Trophoblast cell (in vitro differentiated cells and primary cell): ENCODE data around the gene CAPN10.

ENCODE experiments used
- DNase-seq, 2 donors: peaks; one replicate each; pipeline ENCODE4 v3.0.0-alpha.2; 2016
- H2AFZ ChIP-seq: 2 replicates; pipeline ENCODE4 v1.6.1; 2013; ENCODE audit warnings: low read length, moderate library complexity, mild to moderate bottlenecking; ENCODE audit not compliant: insufficient read depth, poor library complexity
- H2AK5ac ChIP-seq: 2 replicates; pipeline ENCODE4 v1.6.1; 2013; ENCODE audit warnings: mild to moderate bottlenecking, low read length
- H2BK120ac ChIP-seq: 2 replicates; pipeline ENCODE4 v1.6.1; 2013; ENCODE audit warnings: low read length, mild to moderate bottlenecking, moderate library complexity; ENCODE audit not compliant: insufficient read depth, poor library complexity
- H2BK12ac ChIP-seq: 2 replicates; pipeline ENCODE4 v1.6.1; 2013; ENCODE audit warnings: mild to moderate bottlenecking, low read length, moderate library complexity
- H2BK5ac ChIP-seq: 2 replicates; pipeline ENCODE4 v1.6.1; 2013; ENCODE audit warnings: low read length, low read depth, moderate library complexity, mild to moderate bottlenecking; ENCODE audit not compliant: poor library complexity
- H3K14ac ChIP-seq: 2 replicates; pipeline ENCODE4 v1.6.1; 2013; ENCODE audit warnings: mild to moderate bottlenecking, low read length
- H3K18ac ChIP-seq: 2 replicates; pipeline ENCODE4 v1.6.1; 2013; ENCODE audit warnings: mild to moderate bottlenecking, low read length
- H3K23ac ChIP-seq: 2 replicates; pipeline ENCODE4 v1.6.1; 2013; ENCODE audit warnings: low read length
- H3K27ac ChIP-seq: 2 replicates; pipeline ENCODE4 v1.5.1; 2013; ENCODE audit warnings: low read depth, mild to moderate bottlenecking, inconsistent platforms, low read length, moderate library complexity
- H3K27me3 ChIP-seq: 2 replicates; pipeline ENCODE4 v1.6.1; 2013; ENCODE audit warnings: inconsistent platforms, mild to moderate bottlenecking, low read length, moderate library complexity; ENCODE audit not compliant: insufficient read depth
- H3K36me3 ChIP-seq, 2 experiments: 1 replicate in 1 of 2; 2 replicates in 1 of 2; pipeline ENCODE4 v1.6.1; 2013; ENCODE audit warnings: low read length in 2 of 2, mild to moderate bottlenecking in 2 of 2, moderate library complexity in 1 of 2; ENCODE audit not compliant: insufficient read depth in 2 of 2, control insufficient read depth in 1 of 2
- H3K4ac ChIP-seq: 2 replicates; pipeline ENCODE4 v1.6.1; 2013; ENCODE audit warnings: low read depth, mild to moderate bottlenecking, low read length, moderate library complexity
- H3K4me1 ChIP-seq, 2 experiments: 1 replicate in 1 of 2; 2 replicates in 1 of 2; pipeline ENCODE4 v1.6.1; 2013; ENCODE audit warnings: low read length in 2 of 2, mild to moderate bottlenecking in 2 of 2, moderate library complexity in 1 of 2; ENCODE audit not compliant: insufficient read depth in 2 of 2, control insufficient read depth in 1 of 2
- H3K4me2 ChIP-seq: 2 replicates; pipeline ENCODE4 v1.6.1; 2013; ENCODE audit warnings: inconsistent platforms, mild to moderate bottlenecking, low read length, moderate library complexity
- H3K4me3 ChIP-seq: 2 replicates; pipeline ENCODE4 v1.5.1; 2013; ENCODE audit warnings: mild to moderate bottlenecking, low read depth, low read length, inconsistent platforms
- H3K79me1 ChIP-seq: one replicate; pipeline ENCODE4 v1.6.1; 2013; ENCODE audit warnings: low read length
- H3K79me2 ChIP-seq: 2 replicates; pipeline ENCODE4 v1.6.1; 2013; ENCODE audit warnings: low read length, mild to moderate bottlenecking; ENCODE audit not compliant: control insufficient read depth, insufficient read depth, poor library complexity
- H3K9ac ChIP-seq: 2 replicates; pipeline ENCODE4 v1.6.1; 2013; ENCODE audit warnings: mild to moderate bottlenecking, low read length
- H3K9me3 ChIP-seq: 2 replicates; pipeline ENCODE4 v1.6.1; 2013; ENCODE audit warnings: low read depth, mild to moderate bottlenecking, control low read depth, inconsistent platforms, low read length; ENCODE audit not compliant: insufficient read depth
- H4K12ac ChIP-seq: 2 replicates; pipeline ENCODE4 v1.6.1; 2013; ENCODE audit warnings: low read depth, mild to moderate bottlenecking, low read length, moderate library complexity
- H4K8ac ChIP-seq: 2 replicates; pipeline ENCODE4 v1.6.1; 2013; ENCODE audit warnings: low read depth, mild to moderate bottlenecking, low read length, moderate library complexity
- H4K91ac ChIP-seq: one replicate; pipeline ENCODE4 v1.6.1; 2013; ENCODE audit warnings: low read depth, mild to moderate bottlenecking, low read length, moderate library complexity
- WGBS: extraction: QIAGEN DNeasy Blood & Tissue Kit; methylation state at CpG from one replicate; pipeline ENCODE4 v1.1.7; 2013; ENCODE audit warnings: missing lambda C conversion rate; ENCODE audit not compliant: insufficient read length, insufficient coverage; ENCODE audit errors: extremely low coverage; 5-methylcytosine and 5-hydroxymethylcytosine counted together

Gene CAPN10

GRCh38 chr2:240565333-240566202 is 21.0 kb upstream of the CAPN10 start:
- H2AK5ac ChIP-seq, result peak overlapping the region; percentile 42
- peak overlapping the region; percentile 25 for H2BK5ac ChIP-seq
- no peak overlapping the region for H3K23ac ChIP-seq
- H3K79me2 ChIP-seq, result peaks cover 4% of the 10 kb centered on the region
- peak overlapping the region; percentile 55 for H2BK120ac ChIP-seq
- H2AFZ ChIP-seq, result peak overlapping the region; percentile 83
- H4K91ac ChIP-seq, result peak overlapping the region; percentile 60
- peak; percentile 93 to 94 for DNase-seq
- H3K4me1 ChIP-seq, result peaks cover 28 to 40% of the 10 kb centered on the region in 2 experiments
- no peaks in the 10 kb centered on the region for H3K27me3 ChIP-seq
- peak overlapping the region; percentile 78 for H4K8ac ChIP-seq
- no peaks in the 10 kb centered on the region for H3K36me3 ChIP-seq
- peak overlapping the region; percentile 16 for H3K9ac ChIP-seq
- no CpG with 5 or more reads among the region's 26 CpGs for whole genome bisulfite sequencing
- no peak overlapping the region for H3K14ac ChIP-seq
- no peak overlapping the region for H3K4me3 ChIP-seq
- peak overlapping the region; percentile 14 for H3K4ac ChIP-seq
- peak overlapping the region; percentile 37 for H3K18ac ChIP-seq
- H2BK12ac ChIP-seq, result peak overlapping the region; percentile 20
- H3K79me1 ChIP-seq, result peaks cover 18% of the 10 kb centered on the region
- H4K12ac ChIP-seq, result peak overlapping the region; percentile 14
- no peaks in the 10 kb centered on the region for H3K9me3 ChIP-seq
- H3K4me2 ChIP-seq, result peak overlapping the region; percentile 6
- peak overlapping the region; percentile 26 for H3K27ac ChIP-seq

- Histone ChIP-seq H3K9ac (peak overlapping the region; percentile 16), H3K4me3 (no peak overlapping the region), H3K23ac (no peak overlapping the region), H3K14ac (peak overlapping the region; percentile 54), H4K12ac (peak overlapping the region; percentile 43), H3K4ac (peak overlapping the region; percentile 14), H3K27me3 (no peaks in the 10 kb centered on the region), H2BK120ac (peak overlapping the region; percentile 55), H3K18ac (peak overlapping the region; percentile 37), H3K27ac (peak overlapping the region; percentile 26), H3K4me2 (peak overlapping the region; percentile 49), H2BK5ac (peak overlapping the region; percentile 25), H3K79me2 (no peaks in the 10 kb centered on the region), H4K8ac (peak overlapping the region; percentile 78), H3K36me3 (no peaks in the 10 kb centered on the region), H3K9me3 (no peaks in the 10 kb centered on the region), H4K91ac (peak overlapping the region; percentile 60), H3K79me1 (peaks cover 13% of the 10 kb centered on the region), H2AFZ (peak overlapping the region; percentile 83), H3K4me1 (peaks cover 28 to 39% of the 10 kb centered on the region in 2 experiments), H2AK5ac (peak overlapping the region; percentile 42), H2BK12ac (peak overlapping the region; percentile 20)
- peak; percentile 48 to 83 for DNase-seq
- WGBS, result no CpG with 5 or more reads among the region's 53 CpGs
Measured at GRCh38 chr2:240566203-240567136, 20.1 kb upstream of the CAPN10 start.

GRCh38 chr2:240567137-240567871 is 19.2 kb upstream of the CAPN10 start:
- no CpG with 5 or more reads among the region's 26 CpGs for WGBS
- Histone ChIP-seq H3K36me3 (peaks cover 1% of the 10 kb centered on the region in 2 experiments), H3K27me3 (no peaks in the 10 kb centered on the region), H3K14ac (no peak overlapping the region), H3K23ac (no peak overlapping the region), H2BK120ac (no peak overlapping the region), H3K18ac (peak overlapping the region; percentile 3), H3K4me3 (peak overlapping the region; percentile 65), H4K12ac (no peak overlapping the region), H2AK5ac (peak overlapping the region; percentile 37), H3K4ac (no peak overlapping the region), H3K4me2 (peak overlapping the region; percentile 93), H3K9me3 (no peaks in the 10 kb centered on the region), H3K27ac (no peak overlapping the region), H3K4me1 (peaks cover 28 to 39% of the 10 kb centered on the region in 2 experiments), H3K79me1 (peaks cover 13% of the 10 kb centered on the region), H4K8ac (peak overlapping the region; percentile 81), H2AFZ (peak overlapping the region; percentile 1), H3K9ac (no peak overlapping the region), H3K79me2 (no peaks in the 10 kb centered on the region), H2BK5ac (no peak overlapping the region), H4K91ac (peak overlapping the region; percentile 38), H2BK12ac (no peak overlapping the region)
- DNase-seq, result peak in 1 of 2 donors; percentile 17
